Caco-2 (cell line): ENCODE measurements around the gene CROCC2. TPM values are rescaled to one million over a fixed set of nuclear protein-coding genes. Genes with fewer than 3 reads are reported as not detected.
A peak's percentile ranks its signal among the peaks of the same experiment; 100 is the strongest.

ENCODE experiments used
- BruUV-seq: library from RNA; stranded (reverse); fragments of 400-500 nt; replicated peaks from 2 replicates; lab custom pipeline; 2021; lab: Mats Ljungman, UMichigan
- CTCF ChIA-PET: fragments of 300-600 bp; sonication (Branson Sonifier 250); formaldehyde crosslinking; loops from one replicate; lab custom pipeline; 2022; ENCODE audit warnings: antibody characterized with exemption; lab: Charles Lee
- POLR2A ChIA-PET: fragments of 300-600 bp; sonication (Branson Sonifier 250); formaldehyde crosslinking; loops from one replicate; lab custom pipeline; 2022; ENCODE audit warnings: antibody characterized with exemption; lab: Charles Lee
- DNase-seq, 2 experiments: peaks; one replicate each; pipeline versions ENCODE4 v3.0.0 to v3.0.0-alpha.2; 2020 to 2022
- H3K27me3 ChIP-seq: replicated peaks from 2 replicates; pipeline ENCODE4 v1.6.0; 2011; ENCODE audit warnings: low read length; ENCODE audit not compliant: control insufficient read depth, insufficient read depth
- H3K36me3 ChIP-seq: 2 replicates; pipeline ENCODE4 v1.5.1; 2011; ENCODE audit warnings: low read length; ENCODE audit not compliant: control insufficient read depth, insufficient read depth
- H3K4me1 ChIP-seq: fragments of 250-450 bp; sonication (Bioruptor Pico); 2 replicates; pipeline ENCODE4 v1.5.1; 2020; ENCODE audit warnings: mild to moderate bottlenecking
- H3K4me3 ChIP-seq: 2 replicates; pipeline ENCODE4 v1.5.1; 2011; ENCODE audit warnings: low read depth, mild to moderate bottlenecking, control low read depth, low read length
- H3K9me3 ChIP-seq: fragments of 250-450 bp; sonication (Bioruptor Pico); 2 replicates; pipeline ENCODE4 v1.5.1; 2020; ENCODE audit warnings: mild to moderate bottlenecking, moderate library complexity
- H3K27ac Mint-ChIP-seq: one replicate; pipeline ENCODE4 v1.8.0; 2022; ENCODE audit warnings: mixed read lengths; ENCODE audit not compliant: unreplicated experiment
- H3K27me3 Mint-ChIP-seq: one replicate; pipeline ENCODE4 v1.8.0; 2022; ENCODE audit warnings: mixed read lengths; ENCODE audit not compliant: insufficient read depth, unreplicated experiment
- H3K36me3 Mint-ChIP-seq: one replicate; pipeline ENCODE4 v1.8.0; 2022; ENCODE audit warnings: mild to moderate bottlenecking, mixed read lengths; ENCODE audit not compliant: insufficient read depth, unreplicated experiment
- H3K4me1 Mint-ChIP-seq: one replicate; pipeline ENCODE4 v1.8.0; 2022; ENCODE audit warnings: low read depth, mixed read lengths; ENCODE audit not compliant: unreplicated experiment
- H3K4me3 Mint-ChIP-seq: one replicate; pipeline ENCODE4 v1.8.0; 2022; ENCODE audit warnings: mild to moderate bottlenecking, moderate library complexity, mixed read lengths; ENCODE audit not compliant: unreplicated experiment
- H3K9me3 Mint-ChIP-seq: one replicate; pipeline ENCODE4 v1.8.0; 2022; ENCODE audit warnings: mixed read lengths; ENCODE audit not compliant: unreplicated experiment
- intact Hi-C: fragments of 100-400 bp; cut with micrococcal nuclease; formaldehyde crosslinking; loops from one replicate; pipeline ENCODE4 v1.10.0; 2022; ENCODE audit not compliant: unreplicated experiment
- total RNA-seq: library from RNA; stranded (reverse); gene quantifications from 2 replicates; pipeline ENCODE4 v1.2.3, GENCODE V29; 2022
- TF ChIP-seq, protein P1 (sequence below), 2 experiments: fragments of 200-600 bp in 1 of 2; IDR thresholded peaks; 1 replicate in 1 of 2; 2 replicates in 1 of 2; pipeline versions ENCODE4 v1.5.1 to v1.8.0; 2011 to 2022; ENCODE audit warnings: antibody characterized with exemption in 1 of 2, control low read depth in 1 of 2, inconsistent platforms in 1 of 2, low read depth in 1 of 2, low read length in 1 of 2, mild to moderate bottlenecking in 1 of 2, moderate library complexity in 1 of 2; ENCODE audit not compliant: insufficient read depth in 1 of 2, severe bottlenecking in 1 of 2, unreplicated experiment in 1 of 2

The CROCC2 gene
- total RNA-seq, 1 experiment from 2014 or later: not detected

DNA sequence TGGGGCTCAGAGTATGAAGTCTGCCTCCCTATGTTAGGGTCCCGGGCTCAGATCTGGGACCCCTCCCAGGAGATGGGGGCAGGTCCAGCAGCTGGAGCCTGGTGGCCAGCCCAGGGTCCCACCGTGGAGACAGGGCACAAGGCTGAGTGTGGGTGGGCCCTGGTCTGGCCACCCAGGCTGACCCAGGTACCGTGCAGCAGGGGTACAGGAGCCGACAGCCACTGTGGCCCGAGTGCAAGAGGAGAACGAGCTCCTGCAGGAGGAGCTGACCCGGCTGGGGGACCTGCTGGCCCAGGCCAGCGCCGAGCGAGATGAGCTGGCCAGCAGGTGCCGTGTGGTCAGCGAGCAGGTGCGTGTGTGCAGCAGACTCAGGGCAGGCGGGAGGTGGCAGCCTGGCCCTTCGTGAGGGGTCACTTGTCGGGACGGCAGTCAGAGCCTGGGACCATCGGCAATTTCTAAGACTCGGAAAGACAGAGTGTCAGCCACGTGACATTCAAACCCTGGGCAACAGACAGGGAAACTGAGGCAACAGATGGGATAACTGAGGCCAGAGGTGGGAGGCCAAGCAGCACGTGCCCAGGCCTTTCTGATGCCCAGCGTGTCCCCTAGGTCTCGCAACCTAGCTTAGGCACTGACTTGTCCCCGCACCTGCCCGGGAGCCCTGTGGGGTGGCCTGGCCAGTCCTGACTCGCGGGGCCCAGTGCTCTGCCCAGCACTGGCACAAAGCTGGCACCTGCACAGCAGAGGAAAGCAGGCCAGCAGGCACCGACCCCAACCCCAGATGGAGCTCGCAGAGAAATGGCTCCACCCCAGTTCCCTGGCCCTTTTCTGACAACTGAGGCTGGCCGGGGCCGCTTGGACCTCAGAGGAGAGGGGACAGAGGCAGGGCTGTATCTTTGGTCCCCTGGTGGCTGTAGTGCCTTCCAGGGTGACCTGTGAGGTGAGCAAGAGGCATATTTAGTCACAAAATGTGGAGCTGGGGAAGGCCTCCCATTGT lies 13.9 kb downstream of the CROCC2 start:
- Histone ChIP-seq H3K4me3 (no peak overlapping the region), H3K9me3 (no peaks in the 10 kb centered on the region), H3K36me3 (no peaks in the 10 kb centered on the region), H3K4me1 (no peaks in the 10 kb centered on the region), H3K27me3 (no peaks in the 10 kb centered on the region)
- intact Hi-C loops: no loop called here
- no peak overlapping the region for H3K4me3 Mint-ChIP-seq
- CTCF ChIA-PET: no interaction called here
- no peaks in the 10 kb centered on the region for H3K27me3 Mint-ChIP-seq
- no peaks in the 10 kb centered on the region for H3K36me3 Mint-ChIP-seq
- DNase-seq: no peak
- POLR2A ChIA-PET: no interaction called here
- BruUV-seq: no TSS peak
- TF ChIP-seq, protein P1, sequence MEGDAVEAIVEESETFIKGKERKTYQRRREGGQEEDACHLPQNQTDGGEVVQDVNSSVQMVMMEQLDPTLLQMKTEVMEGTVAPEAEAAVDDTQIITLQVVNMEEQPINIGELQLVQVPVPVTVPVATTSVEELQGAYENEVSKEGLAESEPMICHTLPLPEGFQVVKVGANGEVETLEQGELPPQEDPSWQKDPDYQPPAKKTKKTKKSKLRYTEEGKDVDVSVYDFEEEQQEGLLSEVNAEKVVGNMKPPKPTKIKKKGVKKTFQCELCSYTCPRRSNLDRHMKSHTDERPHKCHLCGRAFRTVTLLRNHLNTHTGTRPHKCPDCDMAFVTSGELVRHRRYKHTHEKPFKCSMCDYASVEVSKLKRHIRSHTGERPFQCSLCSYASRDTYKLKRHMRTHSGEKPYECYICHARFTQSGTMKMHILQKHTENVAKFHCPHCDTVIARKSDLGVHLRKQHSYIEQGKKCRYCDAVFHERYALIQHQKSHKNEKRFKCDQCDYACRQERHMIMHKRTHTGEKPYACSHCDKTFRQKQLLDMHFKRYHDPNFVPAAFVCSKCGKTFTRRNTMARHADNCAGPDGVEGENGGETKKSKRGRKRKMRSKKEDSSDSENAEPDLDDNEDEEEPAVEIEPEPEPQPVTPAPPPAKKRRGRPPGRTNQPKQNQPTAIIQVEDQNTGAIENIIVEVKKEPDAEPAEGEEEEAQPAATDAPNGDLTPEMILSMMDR (IDR thresholded peaks at IDR 0.05; ENCODE audit: insufficient read depth in 1 of 2, low read depth in 1 of 2, low read length in 1 of 2, severe bottlenecking in 1 of 2, unreplicated experiment in 1 of 2): no peak
- H3K27ac Mint-ChIP-seq: no peak overlapping the region
- no peaks in the 10 kb centered on the region for H3K9me3 Mint-ChIP-seq
- no peaks in the 10 kb centered on the region for H3K4me1 Mint-ChIP-seq

DNA sequence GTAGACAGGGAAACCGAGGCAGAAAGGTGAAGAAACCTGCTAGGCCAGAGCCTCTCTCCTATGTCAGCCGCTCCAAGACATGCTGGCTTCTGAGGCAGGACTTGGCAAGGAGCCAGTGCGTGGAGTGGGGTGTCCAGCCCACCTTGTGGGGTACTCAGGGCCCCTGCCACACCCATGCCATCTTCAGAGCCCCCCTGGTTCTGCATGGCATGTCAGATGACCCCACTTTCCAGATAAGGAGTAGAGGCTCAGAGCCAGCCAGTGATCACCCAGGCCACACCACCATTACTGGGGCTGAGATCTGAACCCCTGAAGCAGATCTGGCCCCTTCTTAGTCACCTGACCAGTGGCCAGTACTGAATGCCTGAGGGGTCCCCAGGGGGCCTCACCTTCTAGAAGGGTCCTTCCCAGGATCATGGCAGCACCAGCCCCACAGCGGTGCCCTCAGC lies 14.7 kb downstream of the CROCC2 start:
- Histone ChIP-seq H3K36me3 (no peaks in the 10 kb centered on the region), H3K9me3 (no peaks in the 10 kb centered on the region), H3K4me1 (no peaks in the 10 kb centered on the region), H3K27me3 (no peaks in the 10 kb centered on the region), H3K4me3 (no peak overlapping the region)
- no TSS peak for BruUV-seq
- H3K36me3 Mint-ChIP-seq: no peaks in the 10 kb centered on the region
- no peaks in the 10 kb centered on the region for H3K27me3 Mint-ChIP-seq
- ChIA-PET CTCF (interaction anchor here (0.6 to 1.0 kb wide), 2 partner anchors 16 to 70 kb away, joined by 3 read pairs; no protein-coding TSS in a partner anchor), POLR2A (no interaction called here)
- H3K4me3 Mint-ChIP-seq: no peak overlapping the region
- intact Hi-C loops: no loop called here
- DNase-seq: no peak
- TF ChIP-seq, protein P1 (IDR thresholded peaks at IDR 0.05; ENCODE audit: insufficient read depth in 1 of 2, low read depth in 1 of 2, low read length in 1 of 2, severe bottlenecking in 1 of 2, unreplicated experiment in 1 of 2): no peak
- no peak overlapping the region for H3K27ac Mint-ChIP-seq
- no peaks in the 10 kb centered on the region for H3K9me3 Mint-ChIP-seq
- H3K4me1 Mint-ChIP-seq: no peaks in the 10 kb centered on the region

DNA sequence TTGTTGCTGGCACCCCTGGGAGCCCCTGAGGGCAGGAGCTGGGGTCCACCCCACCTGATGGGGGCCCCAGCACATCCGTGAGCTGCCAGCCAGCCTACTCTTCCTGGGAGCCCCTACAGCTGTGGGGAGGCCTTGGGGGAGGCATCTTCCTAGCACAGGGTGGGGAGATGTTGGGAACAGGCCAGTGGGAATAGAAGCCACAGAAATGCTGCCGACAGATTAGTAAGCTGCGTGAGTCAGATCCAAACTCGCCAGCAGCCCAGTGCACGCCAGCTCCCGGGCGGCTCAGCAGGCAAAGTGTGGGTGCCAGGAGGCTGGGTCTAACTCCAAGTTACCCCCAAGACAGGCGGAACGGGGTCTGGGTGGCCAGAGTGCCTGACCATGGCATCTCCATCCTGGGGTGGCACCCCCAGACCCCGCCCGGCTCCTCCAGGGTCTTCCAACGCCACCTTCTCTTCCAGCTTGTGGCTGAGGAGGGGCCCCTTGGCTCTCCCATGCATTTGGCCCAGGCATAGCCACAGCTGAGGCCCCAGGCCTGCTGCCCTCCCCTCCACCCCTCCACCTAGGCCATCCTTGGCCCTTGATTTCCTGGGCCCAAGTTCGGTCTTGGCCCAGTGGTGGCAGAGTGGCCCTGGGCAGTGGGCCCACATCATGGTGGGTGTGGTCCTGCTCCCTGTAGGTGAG lies 15.3 kb downstream of the CROCC2 start:
- intact Hi-C loops: no loop called here
- Mint-ChIP-seq H3K36me3 (no peaks in the 10 kb centered on the region), H3K27me3 (no peaks in the 10 kb centered on the region), H3K4me1 (no peaks in the 10 kb centered on the region), H3K4me3 (no peak overlapping the region), H3K9me3 (no peaks in the 10 kb centered on the region), H3K27ac (no peak overlapping the region)
- BruUV-seq: no TSS peak
- Histone ChIP-seq H3K27me3 (no peaks in the 10 kb centered on the region), H3K36me3 (no peaks in the 10 kb centered on the region), H3K4me1 (no peaks in the 10 kb centered on the region), H3K4me3 (no peak overlapping the region), H3K9me3 (no peaks in the 10 kb centered on the region)
- ChIA-PET CTCF (interaction anchor here (0.6 to 1.0 kb wide), 2 partner anchors 16 to 70 kb away, joined by 3 read pairs; no protein-coding TSS in a partner anchor), POLR2A (no interaction called here)
- DNase-seq: peak in 1 of 2 experiments; percentile 19
- TF ChIP-seq, protein P1 (IDR thresholded peaks at IDR 0.05; ENCODE audit: insufficient read depth in 1 of 2, low read depth in 1 of 2, low read length in 1 of 2, severe bottlenecking in 1 of 2, unreplicated experiment in 1 of 2): no peak
